ENCODE results near the gene PNPLA3.
A peak's percentile ranks its signal among the peaks of the same experiment; 100 is the strongest.

Gene PNPLA3

GRCh38 chr22:43923191-43923590 lies 414 bp upstream of the PNPLA3 start:
- DNase-seq (ENCODE audit: low read depth in 2 of 2, low spot score in 1 of 2): no peak

- DNase-seq (ENCODE audit: low read depth in 2 of 2, low spot score in 1 of 2): no peak
Observed at GRCh38 chr22:43924877-43925276, 1.3 kb downstream of the PNPLA3 start.

GRCh38 chr22:43925433-43926348 lies 2.1 kb downstream of the PNPLA3 start:
- DNase-seq (ENCODE audit: low read depth in 2 of 2, low spot score in 1 of 2): no peak

GRCh38 chr22:43926349-43926710 lies 2.7 kb downstream of the PNPLA3 start:
- no peak for DNase-seq (ENCODE audit: low read depth in 2 of 2, low spot score in 1 of 2)

GRCh38 chr22:43928468-43928867 lies 4.9 kb downstream of the PNPLA3 start:
- DNase-seq (ENCODE audit: low read depth in 2 of 2, low spot score in 1 of 2): no peak

GRCh38 chr22:43928908-43929307 lies 5.3 kb downstream of the PNPLA3 start:
- no peak for DNase-seq (ENCODE audit: low read depth in 2 of 2, low spot score in 1 of 2)

GRCh38 chr22:43931771-43932170 lies 8.2 kb downstream of the PNPLA3 start:
- no peak for DNase-seq (ENCODE audit: low read depth in 2 of 2, low spot score in 1 of 2)

GRCh38 chr22:43941449-43941848 lies 17.8 kb downstream of the PNPLA3 start:
- DNase-seq (ENCODE audit: low read depth in 2 of 2, low spot score in 1 of 2): no peak

- no peak for DNase-seq (ENCODE audit: low read depth in 2 of 2, low spot score in 1 of 2)
Observed at GRCh38 chr22:43944670-43945430, 21.2 kb downstream of the PNPLA3 start.

- peak; percentile 25 to 41 for DNase-seq (ENCODE audit: low read depth in 2 of 2, low spot score in 1 of 2)
Observed at GRCh38 chr22:43945632-43946383, 22.2 kb downstream of the PNPLA3 start.

- DNase-seq (ENCODE audit: low read depth in 2 of 2, low spot score in 1 of 2): no peak
Observed at GRCh38 chr22:43946384-43946667, 22.7 kb downstream of the PNPLA3 start.

GRCh38 chr22:43948836-43949406 lies 25.3 kb downstream of the PNPLA3 start:
- no peak for DNase-seq (ENCODE audit: low read depth in 2 of 2, low spot score in 1 of 2)

- DNase-seq (ENCODE audit: low read depth in 2 of 2, low spot score in 1 of 2): no peak
Observed at GRCh38 chr22:43951391-43951790, 27.8 kb downstream of the PNPLA3 start.

GRCh38 chr22:43951966-43952365 lies 28.4 kb downstream of the PNPLA3 start:
- no peak for DNase-seq (ENCODE audit: low read depth in 2 of 2, low spot score in 1 of 2)

- DNase-seq (ENCODE audit: low read depth in 2 of 2, low spot score in 1 of 2): no peak
Observed at GRCh38 chr22:43953988-43954785, 30.6 kb downstream of the PNPLA3 start.

GRCh38 chr22:43955040-43955882 lies 31.7 kb downstream of the PNPLA3 start, which contains the start of gene SAMM50:
Gene SAMM50, plus strand, starts transcription at chr22:43955442. Its CDS starts 136 bp downstream, at chr22:43955578.
- DNase-seq (ENCODE audit: low read depth in 2 of 2, low spot score in 1 of 2): peak; percentile 82 to 86

- DNase-seq (ENCODE audit: low read depth in 2 of 2, low spot score in 1 of 2): no peak
Observed at GRCh38 chr22:43955883-43956782, 32.5 kb downstream of the PNPLA3 start.

- no peak for DNase-seq (ENCODE audit: low read depth in 2 of 2, low spot score in 1 of 2)
Observed at GRCh38 chr22:43956805-43957463, 33.3 kb downstream of the PNPLA3 start.
